Uterus (tissue), 4 donors: Measurements from ENCODE around the gene FRZB. TPM values are rescaled to one million over a fixed set of nuclear protein-coding genes. Genes with fewer than 3 reads are reported as not detected.

Source experiments
- DNase-seq, 2 donors: peaks; one replicate each; pipeline ENCODE4 v3.0.0-alpha.2; 2019 to 2020
- H3K27ac ChIP-seq, 2 donors: fragments of 200-600 bp; sonication (generic); 1 replicate in 1 of 2; 2 replicates in 1 of 2; pipeline ENCODE4 v1.5.1; 2016 to 2018
- H3K27me3 ChIP-seq, 2 donors: fragments of 200-600 bp; sonication (generic); one replicate each; pipeline ENCODE4 v1.5.1; 2018 to 2019; ENCODE audit warnings: control low read depth in 1 of 2
- H3K36me3 ChIP-seq, 2 donors: fragments of 200-600 bp; sonication (generic); one replicate each; pipeline ENCODE4 v1.5.1; 2019; ENCODE audit warnings: control low read depth in 1 of 2
- H3K4me1 ChIP-seq, 2 donors: fragments of 200-600 bp; sonication (generic); one replicate each; pipeline ENCODE4 v1.5.1; 2018 to 2019; ENCODE audit warnings: control low read depth in 1 of 2
- H3K4me3 ChIP-seq, 2 donors: fragments of 200-600 bp; sonication (generic); 1 replicate in 1 of 2; 2 replicates in 1 of 2; pipeline ENCODE4 v1.5.1; 2018 to 2019; ENCODE audit warnings: mild to moderate bottlenecking in 1 of 2
- H3K9me3 ChIP-seq, 2 donors: fragments of 200-600 bp; sonication (generic); one replicate each; pipeline ENCODE4 v1.5.1; 2019; ENCODE audit warnings: control low read depth in 1 of 2
- POLR2A ChIP-seq, 2 donors: fragments of 450-650 bp; IDR thresholded peaks; one replicate each; pipeline ENCODE4 v1.6.1; 2016; ENCODE audit warnings: antibody characterized with exemption in 2 of 2, mild to moderate bottlenecking in 1 of 2, moderate library complexity in 1 of 2
- intact Hi-C: fragments of 100-400 bp; cut with DNase I; formaldehyde crosslinking; loops from one replicate; pipeline ENCODE4 v1.15.1; 2023; ENCODE audit warnings: low total_unique reads
- total RNA-seq, 4 donors: library from RNA; depleted of rRNA in 3 of 4; stranded (reverse); fragments of >200 nt in 3 of 4; gene quantifications; one replicate each; pipeline versions ENCODE4 v1.1.0 to v1.2.4, GENCODE V29; 2014 to 2023
- TF ChIP-seq, protein P1 (sequence below), 4 experiments: fragments of 200-600 bp in 2 of 4; fragments of 450-650 bp in 2 of 4; sonication (generic) in 2 of 4; IDR thresholded peaks; one replicate each; pipeline ENCODE4 v1.5.1; 2016 to 2019; ENCODE audit warnings: antibody characterized with exemption in 4 of 4, mild to moderate bottlenecking in 2 of 4, moderate library complexity in 1 of 4
- donor health status: DM: yes; HTN: yes; CAD: no.

Gene FRZB
- total RNA-seq, 4 donors from 2014 or later = 0.29 to 15.1 (median 7.3) TPM

GRCh38 chr2:182834293-182834692, 32.1 kb downstream of the FRZB start:
- Histone ChIP-seq H3K27me3 (no peaks in the 10 kb centered on the region), H3K27ac (no peak overlapping the region), H3K36me3 (no peaks in the 10 kb centered on the region), H3K4me1 (no peaks in the 10 kb centered on the region), H3K4me3 (no peak overlapping the region), H3K9me3 (no peaks in the 10 kb centered on the region)
- no peak for DNase-seq
- TF ChIP-seq, protein P1, sequence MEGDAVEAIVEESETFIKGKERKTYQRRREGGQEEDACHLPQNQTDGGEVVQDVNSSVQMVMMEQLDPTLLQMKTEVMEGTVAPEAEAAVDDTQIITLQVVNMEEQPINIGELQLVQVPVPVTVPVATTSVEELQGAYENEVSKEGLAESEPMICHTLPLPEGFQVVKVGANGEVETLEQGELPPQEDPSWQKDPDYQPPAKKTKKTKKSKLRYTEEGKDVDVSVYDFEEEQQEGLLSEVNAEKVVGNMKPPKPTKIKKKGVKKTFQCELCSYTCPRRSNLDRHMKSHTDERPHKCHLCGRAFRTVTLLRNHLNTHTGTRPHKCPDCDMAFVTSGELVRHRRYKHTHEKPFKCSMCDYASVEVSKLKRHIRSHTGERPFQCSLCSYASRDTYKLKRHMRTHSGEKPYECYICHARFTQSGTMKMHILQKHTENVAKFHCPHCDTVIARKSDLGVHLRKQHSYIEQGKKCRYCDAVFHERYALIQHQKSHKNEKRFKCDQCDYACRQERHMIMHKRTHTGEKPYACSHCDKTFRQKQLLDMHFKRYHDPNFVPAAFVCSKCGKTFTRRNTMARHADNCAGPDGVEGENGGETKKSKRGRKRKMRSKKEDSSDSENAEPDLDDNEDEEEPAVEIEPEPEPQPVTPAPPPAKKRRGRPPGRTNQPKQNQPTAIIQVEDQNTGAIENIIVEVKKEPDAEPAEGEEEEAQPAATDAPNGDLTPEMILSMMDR (IDR thresholded peaks at IDR 0.05) = no peak
- no peak for TF ChIP-seq POLR2A (IDR thresholded peaks at IDR 0.05)
- intact Hi-C loops = no loop called here

GRCh38 chr2:182833084-182833854, 33.2 kb downstream of the FRZB start:
- no peaks in the 10 kb centered on the region for H3K9me3 ChIP-seq
- no peaks in the 10 kb centered on the region for H3K36me3 ChIP-seq
- H3K4me1 ChIP-seq = no peaks in the 10 kb centered on the region
- no peak overlapping the region for H3K27ac ChIP-seq
- TF ChIP-seq, protein P1 (IDR thresholded peaks at IDR 0.05) = no peak
- no peak for TF ChIP-seq POLR2A (IDR thresholded peaks at IDR 0.05)
- DNase-seq = no peak
- H3K4me3 ChIP-seq = no peak overlapping the region
- H3K27me3 ChIP-seq = no peaks in the 10 kb centered on the region
- intact Hi-C loops = no loop called here

GRCh38 chr2:182831921-182832320, 34.5 kb downstream of the FRZB start:
- TF ChIP-seq, protein P1 (IDR thresholded peaks at IDR 0.05) = no peak
- no peak for TF ChIP-seq POLR2A (IDR thresholded peaks at IDR 0.05)
- intact Hi-C loops = no loop called here
- Histone ChIP-seq H3K9me3 (no peaks in the 10 kb centered on the region), H3K4me3 (no peak overlapping the region), H3K4me1 (no peaks in the 10 kb centered on the region), H3K27me3 (no peaks in the 10 kb centered on the region), H3K27ac (no peak overlapping the region), H3K36me3 (no peaks in the 10 kb centered on the region)
- no peak for DNase-seq

DNA sequence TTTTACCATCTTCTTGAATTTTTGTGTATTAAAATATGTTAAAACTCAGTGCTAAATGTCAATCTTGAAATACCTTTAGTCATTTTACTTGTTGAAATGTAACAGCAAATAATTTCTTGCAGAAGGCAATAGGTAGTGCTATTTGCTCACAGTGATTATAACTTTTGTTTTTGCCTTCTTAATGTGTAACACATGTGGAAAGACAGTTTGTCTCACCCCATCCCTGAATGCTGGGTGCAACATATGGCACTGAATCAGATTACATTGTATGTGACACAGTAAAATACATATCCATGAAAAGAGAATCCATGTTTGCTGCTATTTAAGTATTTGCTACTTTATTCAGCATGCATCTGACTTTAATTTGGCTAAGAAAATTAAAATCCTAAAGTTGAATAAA, 35.3 kb downstream of the FRZB start:
- TF ChIP-seq POLR2A (IDR thresholded peaks at IDR 0.05) = no peak
- TF ChIP-seq, protein P1 (IDR thresholded peaks at IDR 0.05) = no peak
- Histone ChIP-seq H3K9me3 (no peaks in the 10 kb centered on the region), H3K4me1 (no peaks in the 10 kb centered on the region), H3K4me3 (no peak overlapping the region), H3K36me3 (no peaks in the 10 kb centered on the region), H3K27me3 (no peaks in the 10 kb centered on the region), H3K27ac (no peak overlapping the region)
- no peak for DNase-seq
- intact Hi-C loops = no loop called here

DNA sequence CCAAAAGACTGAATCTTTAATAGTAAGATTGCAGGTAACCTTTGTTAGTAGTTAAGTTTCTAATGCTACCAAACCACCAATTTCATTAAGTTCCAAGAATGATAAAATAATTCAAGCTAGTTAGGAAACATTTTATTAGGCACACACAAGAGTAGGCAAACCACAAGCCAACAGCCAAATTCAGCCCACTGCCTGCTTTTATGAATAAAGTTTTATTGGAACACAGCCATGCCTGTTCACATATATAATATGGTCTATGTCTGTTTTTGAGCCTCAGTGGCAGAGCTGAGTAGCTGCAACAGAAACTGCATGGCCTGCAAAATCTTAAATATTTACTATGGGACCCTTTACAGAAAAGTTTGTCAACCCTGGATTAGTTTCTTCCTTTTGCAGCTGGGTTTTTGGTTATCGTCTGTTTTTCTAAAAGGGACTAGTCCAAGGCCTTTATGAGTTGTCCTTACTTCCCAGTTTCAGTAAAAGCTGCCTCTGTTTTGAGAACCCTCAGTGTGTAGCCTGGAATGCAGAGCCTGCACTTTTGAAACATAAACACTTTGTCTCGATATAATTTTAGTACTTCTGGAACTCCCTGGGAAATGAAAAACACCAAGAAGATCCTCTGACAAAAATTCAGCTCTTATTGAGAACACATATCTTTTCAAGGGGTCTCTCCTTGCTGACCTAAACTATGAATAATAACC, 39.1 kb downstream of the FRZB start:
- Histone ChIP-seq H3K9me3 (no peaks in the 10 kb centered on the region), H3K4me3 (no peak overlapping the region), H3K27me3 (no peaks in the 10 kb centered on the region), H3K36me3 (no peaks in the 10 kb centered on the region), H3K27ac (no peak overlapping the region), H3K4me1 (no peaks in the 10 kb centered on the region)
- TF ChIP-seq, protein P1 (IDR thresholded peaks at IDR 0.05) = no peak
- TF ChIP-seq POLR2A (IDR thresholded peaks at IDR 0.05) = no peak
- intact Hi-C loops = no loop called here
- no peak for DNase-seq
